Measurements from ENCODE around the gene GABBR1. TPM values are rescaled to one million over a fixed set of nuclear protein-coding genes. Genes with fewer than 3 reads are reported as not detected.

GABBR1 gene
- total RNA-seq, 2 experiments from 2014 or later, result 12.9 to 37.1 TPM

DNA sequence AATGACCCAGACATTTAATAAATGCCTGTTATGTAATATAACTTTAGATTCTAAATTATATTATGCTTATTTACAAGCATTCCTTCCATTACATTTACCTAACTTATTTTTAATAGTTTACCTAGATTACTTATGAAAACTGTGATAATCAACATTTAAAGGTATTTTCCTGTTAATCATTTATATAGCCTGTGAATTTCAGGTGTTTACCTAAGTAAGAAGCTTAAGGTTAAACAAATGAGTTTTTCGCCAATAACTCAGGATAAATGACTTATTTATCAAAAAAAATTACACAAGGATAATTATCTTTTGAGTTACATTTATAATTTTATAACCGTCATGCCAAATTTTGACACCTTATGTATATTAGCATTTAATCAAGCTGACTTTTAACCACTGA, 108.9 kb downstream of the GABBR1 start:
- ChIA-PET POLR2A (no interaction called here), CTCF (ENCODE audit: unreplicated experiment) (no interaction called here)
- H3K9me2 ChIP-seq (ENCODE audit: insufficient read depth, low read length), result no peaks in the 10 kb centered on the region
- no TSS peak for BruUV-seq (replicated peaks)
- no peaks in the 10 kb centered on the region for H3K9me3 ChIP-seq (ENCODE audit: low read length)
- no peak for DNase-seq (ENCODE audit: low spot score)
- H4K20me1 ChIP-seq (ENCODE audit: insufficient read depth, low read length), result no peaks in the 10 kb centered on the region
- H3K36me3 ChIP-seq (ENCODE audit: insufficient read depth, low read length), result no peaks in the 10 kb centered on the region
- H3K4me2 ChIP-seq (ENCODE audit: low read length), result no peak overlapping the region
- intact Hi-C loops (cut with micrococcal nuclease; ENCODE audit: unreplicated experiment), result no loop called here
- H3K4me3 ChIP-seq (ENCODE audit: low read depth, low read length, poor library complexity, severe bottlenecking), result no peak overlapping the region
- no peak overlapping the region for H2AFZ ChIP-seq (ENCODE audit: low read length)
- H3K79me2 ChIP-seq (ENCODE audit: insufficient read depth, low read depth, low read length), result no peaks in the 10 kb centered on the region
- no peak overlapping the region for H3K27ac ChIP-seq (ENCODE audit: low read depth, low read length, poor library complexity, severe bottlenecking)
- no peaks in the 10 kb centered on the region for H3K4me1 ChIP-seq (ENCODE audit: insufficient read depth, low read length, poor library complexity, severe bottlenecking)
- no peak for TF ChIP-seq EZH2phosphoT487 (IDR thresholded peaks at IDR 0.05; ENCODE audit: borderline replicate concordance, low read depth, low read length)
- TF ChIP-seq, protein P1, sequence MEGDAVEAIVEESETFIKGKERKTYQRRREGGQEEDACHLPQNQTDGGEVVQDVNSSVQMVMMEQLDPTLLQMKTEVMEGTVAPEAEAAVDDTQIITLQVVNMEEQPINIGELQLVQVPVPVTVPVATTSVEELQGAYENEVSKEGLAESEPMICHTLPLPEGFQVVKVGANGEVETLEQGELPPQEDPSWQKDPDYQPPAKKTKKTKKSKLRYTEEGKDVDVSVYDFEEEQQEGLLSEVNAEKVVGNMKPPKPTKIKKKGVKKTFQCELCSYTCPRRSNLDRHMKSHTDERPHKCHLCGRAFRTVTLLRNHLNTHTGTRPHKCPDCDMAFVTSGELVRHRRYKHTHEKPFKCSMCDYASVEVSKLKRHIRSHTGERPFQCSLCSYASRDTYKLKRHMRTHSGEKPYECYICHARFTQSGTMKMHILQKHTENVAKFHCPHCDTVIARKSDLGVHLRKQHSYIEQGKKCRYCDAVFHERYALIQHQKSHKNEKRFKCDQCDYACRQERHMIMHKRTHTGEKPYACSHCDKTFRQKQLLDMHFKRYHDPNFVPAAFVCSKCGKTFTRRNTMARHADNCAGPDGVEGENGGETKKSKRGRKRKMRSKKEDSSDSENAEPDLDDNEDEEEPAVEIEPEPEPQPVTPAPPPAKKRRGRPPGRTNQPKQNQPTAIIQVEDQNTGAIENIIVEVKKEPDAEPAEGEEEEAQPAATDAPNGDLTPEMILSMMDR (conservative IDR thresholded peaks at IDR 0.05; ENCODE audit: low read length), result no peak

GRCh38 chr6:29522227-29522626, 110.8 kb downstream of the GABBR1 start:
- Histone ChIP-seq H2AFZ (ENCODE audit: low read length) (no peak overlapping the region), H3K27ac (ENCODE audit: low read depth, low read length, poor library complexity, severe bottlenecking) (no peak overlapping the region), H3K36me3 (ENCODE audit: insufficient read depth, low read length) (no peaks in the 10 kb centered on the region), H3K9me3 (ENCODE audit: low read length) (no peaks in the 10 kb centered on the region), H3K4me1 (ENCODE audit: insufficient read depth, low read length, poor library complexity, severe bottlenecking) (no peaks in the 10 kb centered on the region), H3K9me2 (ENCODE audit: insufficient read depth, low read length) (no peaks in the 10 kb centered on the region), H3K4me2 (ENCODE audit: low read length) (no peak overlapping the region), H4K20me1 (ENCODE audit: insufficient read depth, low read length) (no peaks in the 10 kb centered on the region), H3K4me3 (ENCODE audit: low read depth, low read length, poor library complexity, severe bottlenecking) (no peak overlapping the region), H3K79me2 (ENCODE audit: insufficient read depth, low read depth, low read length) (no peaks in the 10 kb centered on the region)
- ChIA-PET CTCF (ENCODE audit: unreplicated experiment) (no interaction called here), POLR2A (no interaction called here)
- no peak for DNase-seq (ENCODE audit: low spot score)
- TF ChIP-seq EZH2phosphoT487 (IDR thresholded peaks at IDR 0.05; ENCODE audit: borderline replicate concordance, low read depth, low read length), result no peak
- TF ChIP-seq, protein P1 (conservative IDR thresholded peaks at IDR 0.05; ENCODE audit: low read length), result no peak
- no TSS peak for BruUV-seq (replicated peaks)
- intact Hi-C loops (cut with micrococcal nuclease; ENCODE audit: unreplicated experiment), result no loop called here

- no peaks in the 10 kb centered on the region for H4K20me1 ChIP-seq (ENCODE audit: insufficient read depth, low read length)
- no peaks in the 10 kb centered on the region for H3K9me3 ChIP-seq (ENCODE audit: low read length)
- TF ChIP-seq EZH2phosphoT487 (IDR thresholded peaks at IDR 0.05; ENCODE audit: borderline replicate concordance, low read depth, low read length), result no peak
- TF ChIP-seq, protein P1 (conservative IDR thresholded peaks at IDR 0.05; ENCODE audit: low read length), result no peak
- no peaks in the 10 kb centered on the region for H3K79me2 ChIP-seq (ENCODE audit: insufficient read depth, low read depth, low read length)
- ChIA-PET CTCF (ENCODE audit: unreplicated experiment) (no interaction called here), POLR2A (no interaction called here)
- no peak for DNase-seq (ENCODE audit: low spot score)
- H3K4me2 ChIP-seq (ENCODE audit: low read length), result no peak overlapping the region
- no TSS peak for BruUV-seq (replicated peaks)
- no peak overlapping the region for H3K27ac ChIP-seq (ENCODE audit: low read depth, low read length, poor library complexity, severe bottlenecking)
- intact Hi-C loops (cut with micrococcal nuclease; ENCODE audit: unreplicated experiment), result no loop called here
- no peaks in the 10 kb centered on the region for H3K9me2 ChIP-seq (ENCODE audit: insufficient read depth, low read length)
- H2AFZ ChIP-seq (ENCODE audit: low read length), result no peak overlapping the region
- no peaks in the 10 kb centered on the region for H3K36me3 ChIP-seq (ENCODE audit: insufficient read depth, low read length)
- H3K4me3 ChIP-seq (ENCODE audit: low read depth, low read length, poor library complexity, severe bottlenecking), result no peak overlapping the region
- H3K4me1 ChIP-seq (ENCODE audit: insufficient read depth, low read length, poor library complexity, severe bottlenecking), result no peaks in the 10 kb centered on the region
Measured at GRCh38 chr6:29521006-29521680, 111.8 kb downstream of the GABBR1 start.
